PC-9 (cell line): ENCODE results near the gene ALDOA. TPM values are rescaled to one million over a fixed set of nuclear protein-coding genes. Genes with fewer than 3 reads are reported as not detected.

Experiments used
- BruUV-seq: library from RNA; stranded (reverse); fragments of 400-500 nt; replicated peaks from 2 replicates; lab custom pipeline; 2021; lab: Mats Ljungman, UMichigan
- CTCF ChIA-PET: fragments of 300-600 bp; sonication (Branson Sonifier 250); formaldehyde crosslinking; loops from one replicate; lab custom pipeline; 2022; ENCODE audit warnings: antibody characterized with exemption; lab: Charles Lee
- POLR2A ChIA-PET: fragments of 300-600 bp; sonication (Branson Sonifier 250); formaldehyde crosslinking; loops from one replicate; lab custom pipeline; 2022; ENCODE audit warnings: antibody characterized with exemption; ENCODE audit not compliant: unreplicated experiment; lab: Charles Lee
- DNase-seq, 2 experiments: peaks; one replicate each; pipeline versions ENCODE4 v3.0.0 to v3.0.0-alpha.2; 2015 to 2022; ENCODE audit warnings: mixed read lengths in 1 of 2
- H2AFZ ChIP-seq: fragments of 200-600 bp; sonication (generic); 2 replicates; pipeline ENCODE4 v1.8.1; 2017; ENCODE audit warnings: antibody characterized with exemption
- H3F3A ChIP-seq: fragments of 200-600 bp; sonication (generic); 2 replicates; pipeline ENCODE4 v1.8.1; 2017; ENCODE audit warnings: antibody characterized with exemption, mild to moderate bottlenecking, low read depth; ENCODE audit not compliant: insufficient read depth
- H3K27ac ChIP-seq: fragments of 200-600 bp; sonication (generic); 2 replicates; pipeline ENCODE4 v1.6.1; 2016; ENCODE audit warnings: mixed run types
- H3K27me3 ChIP-seq: fragments of 200-600 bp; sonication (generic); 2 replicates; pipeline ENCODE4 v1.6.1; 2016; ENCODE audit warnings: low read depth, mixed run types; ENCODE audit not compliant: insufficient read depth
- H3K36me3 ChIP-seq: fragments of 200-600 bp; sonication (generic); 2 replicates; pipeline ENCODE4 v1.6.1; 2016; ENCODE audit warnings: low read depth, mixed run types
- H3K4me1 ChIP-seq: fragments of 200-600 bp; sonication (generic); replicated peaks from 2 replicates; pipeline ENCODE4 v1.6.1; 2016; ENCODE audit warnings: mixed run types; ENCODE audit not compliant: insufficient read depth
- H3K4me2 ChIP-seq: fragments of 200-600 bp; sonication (generic); 2 replicates; pipeline ENCODE4 v1.6.1; 2017; ENCODE audit warnings: mixed run types
- H3K4me3 ChIP-seq: fragments of 200-600 bp; sonication (generic); 2 replicates; pipeline ENCODE4 v1.6.1; 2016; ENCODE audit warnings: mixed run types
- H3K79me2 ChIP-seq: fragments of 200-600 bp; sonication (generic); 2 replicates; pipeline ENCODE4 v1.6.1; 2017; ENCODE audit warnings: low read depth, mixed run types
- H3K9me2 ChIP-seq: fragments of 200-600 bp; sonication (generic); 2 replicates; pipeline ENCODE4 v1.8.1; 2017; ENCODE audit warnings: mild to moderate bottlenecking; ENCODE audit not compliant: insufficient read depth
- H3K9me3 ChIP-seq: fragments of 200-600 bp; sonication (generic); 2 replicates; pipeline ENCODE4 v1.8.1; 2016; ENCODE audit warnings: low read depth; ENCODE audit not compliant: insufficient read depth
- H4K20me1 ChIP-seq: fragments of 200-600 bp; sonication (generic); 2 replicates; pipeline ENCODE4 v1.8.1; 2017; ENCODE audit not compliant: insufficient read depth
- EZH2 ChIP-seq: fragments of 200-600 bp; sonication (generic); IDR thresholded peaks from 2 replicates; pipeline ENCODE4 v1.8.0; 2017; ENCODE audit warnings: antibody characterized with exemption, low read depth
- intact Hi-C: fragments of 100-400 bp; cut with micrococcal nuclease; formaldehyde crosslinking; loops from one replicate; pipeline ENCODE4 v1.10.0; 2022; ENCODE audit not compliant: unreplicated experiment
- total RNA-seq: library from RNA; stranded (reverse); gene quantifications from 2 replicates; pipeline ENCODE4 v1.2.3, GENCODE V29; 2021
- TF ChIP-seq, protein P1 (sequence below): fragments of 200-600 bp; sonication (generic); conservative IDR thresholded peaks from 2 replicates; pipeline ENCODE4 v1.6.1; 2017; ENCODE audit warnings: mixed run types, antibody characterized with exemption, mild to moderate bottlenecking, moderate library complexity

The ALDOA gene
- total RNA-seq, 1 experiment from 2014 or later: 3,090 TPM

DNA sequence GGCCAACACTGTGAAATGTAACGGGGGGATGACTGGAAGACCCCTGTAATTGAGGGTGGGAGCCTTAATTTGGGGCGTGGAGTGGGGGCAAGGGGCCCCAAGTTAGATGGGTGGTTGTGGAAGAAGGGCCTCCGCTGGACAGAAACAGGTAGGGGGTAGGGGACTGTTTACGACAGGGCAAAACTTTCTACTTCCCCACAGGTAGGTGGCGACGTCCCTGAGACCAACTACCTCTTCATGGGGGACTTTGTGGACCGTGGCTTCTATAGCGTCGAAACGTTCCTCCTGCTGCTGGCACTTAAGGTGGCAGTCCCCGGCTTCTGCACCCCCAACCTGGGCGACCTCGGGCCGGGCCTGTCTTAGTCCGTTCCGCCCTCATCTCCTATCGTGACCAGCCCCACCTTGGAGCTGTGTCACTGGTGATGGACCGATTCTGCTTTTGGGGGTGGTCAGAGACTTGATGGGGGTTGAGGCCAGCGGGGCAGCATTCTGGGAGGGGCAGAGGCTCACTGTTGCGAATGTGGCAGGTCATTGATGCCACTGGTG, 17.1 kb downstream of the ALDOA start:
- no peak overlapping the region for H2AFZ ChIP-seq
- BruUV-seq: no TSS peak
- peaks cover 6% of the 10 kb centered on the region for H3K4me1 ChIP-seq
- peaks cover 35% of the 10 kb centered on the region for H3K79me2 ChIP-seq
- POLR2A ChIA-PET: no interaction called here
- DNase-seq: no peak
- peaks cover 38% of the 10 kb centered on the region; the same call in 1 of the 2 replicates for H3K36me3 ChIP-seq
- no peak for TF ChIP-seq EZH2
- TF ChIP-seq, protein P1, sequence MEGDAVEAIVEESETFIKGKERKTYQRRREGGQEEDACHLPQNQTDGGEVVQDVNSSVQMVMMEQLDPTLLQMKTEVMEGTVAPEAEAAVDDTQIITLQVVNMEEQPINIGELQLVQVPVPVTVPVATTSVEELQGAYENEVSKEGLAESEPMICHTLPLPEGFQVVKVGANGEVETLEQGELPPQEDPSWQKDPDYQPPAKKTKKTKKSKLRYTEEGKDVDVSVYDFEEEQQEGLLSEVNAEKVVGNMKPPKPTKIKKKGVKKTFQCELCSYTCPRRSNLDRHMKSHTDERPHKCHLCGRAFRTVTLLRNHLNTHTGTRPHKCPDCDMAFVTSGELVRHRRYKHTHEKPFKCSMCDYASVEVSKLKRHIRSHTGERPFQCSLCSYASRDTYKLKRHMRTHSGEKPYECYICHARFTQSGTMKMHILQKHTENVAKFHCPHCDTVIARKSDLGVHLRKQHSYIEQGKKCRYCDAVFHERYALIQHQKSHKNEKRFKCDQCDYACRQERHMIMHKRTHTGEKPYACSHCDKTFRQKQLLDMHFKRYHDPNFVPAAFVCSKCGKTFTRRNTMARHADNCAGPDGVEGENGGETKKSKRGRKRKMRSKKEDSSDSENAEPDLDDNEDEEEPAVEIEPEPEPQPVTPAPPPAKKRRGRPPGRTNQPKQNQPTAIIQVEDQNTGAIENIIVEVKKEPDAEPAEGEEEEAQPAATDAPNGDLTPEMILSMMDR: peak; percentile 38; the same call in 1 of the 2 replicates
- intact Hi-C loops: no loop called here
- H4K20me1 ChIP-seq: peaks cover 31% of the 10 kb centered on the region
- H3K4me3 ChIP-seq: no peak overlapping the region
- no peaks in the 10 kb centered on the region for H3K9me2 ChIP-seq
- no peak overlapping the region for H3K4me2 ChIP-seq
- CTCF ChIA-PET: no interaction called here
- no peaks in the 10 kb centered on the region for H3K9me3 ChIP-seq
- no peaks in the 10 kb centered on the region for H3K27me3 ChIP-seq
- H3K27ac ChIP-seq: no peak overlapping the region
- H3F3A ChIP-seq: peaks cover 41% of the 10 kb centered on the region

DNA sequence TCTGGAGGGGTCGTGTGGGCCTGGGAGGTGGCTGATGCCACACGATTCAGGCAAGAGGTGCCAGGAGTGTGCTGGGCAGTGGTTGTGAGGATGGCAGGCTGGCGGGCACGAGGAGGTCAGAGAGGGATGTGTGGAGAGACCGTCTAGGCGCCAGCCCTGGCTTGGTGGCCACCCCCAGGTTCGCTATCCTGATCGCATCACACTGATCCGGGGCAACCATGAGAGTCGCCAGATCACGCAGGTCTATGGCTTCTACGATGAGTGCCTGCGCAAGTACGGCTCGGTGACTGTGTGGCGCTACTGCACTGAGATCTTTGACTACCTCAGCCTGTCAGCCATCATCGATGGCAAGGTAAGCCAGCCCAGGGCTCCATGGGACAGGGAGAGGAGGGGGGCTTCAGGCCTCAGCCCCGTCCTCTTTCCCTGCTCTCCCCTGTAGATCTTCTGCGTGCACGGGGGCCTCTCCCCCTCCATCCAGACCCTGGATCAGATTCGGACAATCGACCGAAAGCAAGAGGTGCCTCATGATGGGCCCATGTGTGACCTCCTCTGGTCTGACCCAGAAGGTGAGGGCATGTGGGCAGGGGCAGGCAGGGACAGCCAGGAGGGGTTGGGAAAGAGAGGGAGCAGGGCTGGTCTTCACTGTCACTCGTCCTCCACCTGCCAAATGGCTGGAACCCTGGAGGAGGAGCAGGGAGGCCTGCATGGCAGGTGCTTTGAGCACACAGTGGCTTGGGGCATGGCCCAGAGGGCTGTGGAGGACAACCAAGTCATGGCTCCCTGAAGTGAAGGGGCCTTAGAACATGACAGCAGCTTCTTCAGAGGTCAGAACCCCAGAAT, 17.9 kb downstream of the ALDOA start:
- no peak overlapping the region for H3K4me2 ChIP-seq
- peaks cover 49% of the 10 kb centered on the region for H3F3A ChIP-seq
- H3K36me3 ChIP-seq: peaks cover 30% of the 10 kb centered on the region; the same call in 1 of the 2 replicates
- BruUV-seq: no TSS peak
- H3K79me2 ChIP-seq: peaks cover 27% of the 10 kb centered on the region
- no peak overlapping the region for H3K4me3 ChIP-seq
- POLR2A ChIA-PET: no interaction called here
- no peak for TF ChIP-seq EZH2
- TF ChIP-seq, protein P1: no peak
- intact Hi-C loops: no loop called here
- H3K9me3 ChIP-seq: no peaks in the 10 kb centered on the region
- H4K20me1 ChIP-seq: peaks cover 23% of the 10 kb centered on the region
- no peak for DNase-seq
- no peak overlapping the region for H2AFZ ChIP-seq
- H3K27ac ChIP-seq: no peak overlapping the region
- H3K27me3 ChIP-seq: no peaks in the 10 kb centered on the region
- H3K4me1 ChIP-seq: peaks cover 6% of the 10 kb centered on the region; the same call in 1 of the 2 replicates
- H3K9me2 ChIP-seq: no peaks in the 10 kb centered on the region
- CTCF ChIA-PET: no interaction called here

DNA sequence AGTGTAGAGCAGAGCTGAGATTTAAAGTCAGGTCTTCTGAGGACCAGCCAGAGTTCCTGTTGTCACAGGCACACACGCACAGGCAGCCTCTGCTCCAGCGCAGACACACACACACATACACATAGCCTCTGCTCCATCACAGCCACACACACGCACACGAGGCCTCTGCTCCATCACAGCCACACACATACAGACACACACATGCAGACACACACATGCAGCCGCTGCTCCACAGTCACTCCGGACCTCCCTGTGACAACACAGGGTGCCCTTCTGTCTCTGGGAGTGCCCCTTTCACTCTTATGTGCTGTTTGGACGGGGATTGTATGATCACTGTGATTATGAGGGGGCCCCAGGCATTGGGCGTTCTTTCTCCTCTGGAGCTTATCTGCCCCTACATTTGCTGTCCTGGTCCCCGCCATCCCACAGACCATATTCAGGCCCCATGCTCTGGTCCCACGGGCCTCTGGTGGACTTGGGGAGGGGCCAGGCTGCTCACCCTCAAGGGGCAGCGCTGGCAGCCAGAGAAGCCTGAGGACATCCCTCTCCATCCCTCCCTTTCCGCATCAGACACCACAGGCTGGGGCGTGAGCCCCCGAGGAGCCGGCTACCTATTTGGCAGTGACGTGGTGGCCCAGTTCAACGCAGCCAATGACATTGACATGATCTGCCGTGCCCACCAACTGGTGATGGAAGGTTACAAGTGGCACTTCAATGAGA, 18.7 kb downstream of the ALDOA start:
- POLR2A ChIA-PET: no interaction called here

More for the DNA sequence above, 18.7 kb downstream of the ALDOA start:
- no peak overlapping the region for H3K27ac ChIP-seq
- H3F3A ChIP-seq: peaks cover 52% of the 10 kb centered on the region
- H3K79me2 ChIP-seq: peaks cover 18% of the 10 kb centered on the region
- BruUV-seq: no TSS peak
- H3K9me2 ChIP-seq: no peaks in the 10 kb centered on the region
- intact Hi-C loops: no loop called here
- DNase-seq: no peak
- peaks cover 16% of the 10 kb centered on the region for H4K20me1 ChIP-seq
- CTCF ChIA-PET: no interaction called here
- H2AFZ ChIP-seq: no peak overlapping the region
- no peaks in the 10 kb centered on the region for H3K9me3 ChIP-seq
- H3K4me1 ChIP-seq: peaks cover 11% of the 10 kb centered on the region
- H3K27me3 ChIP-seq: no peaks in the 10 kb centered on the region
- TF ChIP-seq EZH2: no peak
- TF ChIP-seq, protein P1: no peak
- H3K4me3 ChIP-seq: no peak overlapping the region
- no peak overlapping the region for H3K4me2 ChIP-seq
- peaks cover 25% of the 10 kb centered on the region; the same call in 1 of the 2 replicates for H3K36me3 ChIP-seq
